K562 (cell line): ENCODE data around the gene CLCN4. TPM values are rescaled to one million over a fixed set of nuclear protein-coding genes. Genes with fewer than 3 reads are reported as not detected.

Experiments
- CAMTA2 ChIP-seq: fragments of 250-450 bp; sonication (Bioruptor Pico); conservative IDR thresholded peaks from 2 replicates; pipeline ENCODE4 v1.5.1; 2022
- CBFA2T3 ChIP-seq: fragments of 450-650 bp; IDR thresholded peaks from 2 replicates; pipeline ENCODE4 v1.6.1; 2017
- CEBPB ChIP-seq: fragments of 450-650 bp; IDR thresholded peaks from 2 replicates; pipeline ENCODE4 v1.6.1; 2016; ENCODE audit warnings: missing genetic modification characterization, missing compliant biosample characterization
- GABPA ChIP-seq: fragments of 200-800 bp; sonication (Bioruptor generic); conservative IDR thresholded peaks from 2 replicates; pipeline ENCODE4 v1.6.1; 2016; ENCODE audit warnings: low read depth, missing genetic modification characterization, missing compliant biosample characterization
- MCM3 ChIP-seq: fragments of 450-650 bp; IDR thresholded peaks from 2 replicates; pipeline ENCODE4 v1.6.1; 2016
- NBN ChIP-seq: fragments of 450-650 bp; IDR thresholded peaks from 2 replicates; pipeline ENCODE4 v1.6.1; 2016; ENCODE audit warnings: low read depth, mild to moderate bottlenecking
- RAD51 ChIP-seq: fragments of 450-650 bp; IDR thresholded peaks from 2 replicates; pipeline ENCODE4 v1.7.1; 2016; ENCODE audit warnings: low read depth, mild to moderate bottlenecking, borderline replicate concordance
- RBM25 ChIP-seq: fragments of 200-400 bp; formaldehyde crosslinking; IDR thresholded peaks from 2 replicates; pipeline ENCODE4 v1.6.1; 2018; ENCODE audit warnings: low read length, low read depth, moderate library complexity; ENCODE audit not compliant: severe bottlenecking
- ZNF644 ChIP-seq: fragments of 200-800 bp; sonication (Bioruptor generic); IDR thresholded peaks from 2 replicates; pipeline ENCODE4 v1.6.1; 2016; ENCODE audit warnings: low read depth, missing genetic modification characterization, missing compliant biosample characterization
- polyA plus RNA-seq, 8 experiments: library from polyadenylated mRNA; depleted of rRNA in 4 of 8; stranded (reverse) in 5 of 8; unstranded in 3 of 8; fragments of >200 nt; fragmentation: Nextera tagmentation in 2 of 8; fragmentation: Illumina TruSeq in 1 of 8; extraction: Ambion mirVana in 2 of 8; extraction: Trizol in 1 of 8; gene quantifications; 2 replicates each; pipeline versions ENCODE4 v1.2.1 to v1.2.3, GENCODE V29; 2011 to 2014; ENCODE audit warnings: inconsistent platforms in 1 of 8, missing spikeins in 1 of 8
- total RNA-seq, 7 experiments: library from RNA; depleted of rRNA in 6 of 7; stranded (reverse); fragments of >200 nt in 6 of 7; fragmentation: Illumina TruSeq in 2 of 7; extraction: Trizol in 2 of 7; gene quantifications; 2 replicates each; pipeline versions ENCODE4 v1.2.1 to v1.2.3, GENCODE V29; 2011 to 2021; ENCODE audit warnings: low replicate concordance in 1 of 7
- TF ChIP-seq, protein P1 (sequence below): fragments of 450-650 bp; IDR thresholded peaks from 2 replicates; pipeline ENCODE4 v1.6.1; 2017; ENCODE audit warnings: mild to moderate bottlenecking, moderate library complexity
- TF ChIP-seq, protein P2 (sequence below), 2 experiments: fragments of 250-450 bp in 1 of 2; fragments of 450-650 bp in 1 of 2; sonication (Bioruptor Pico) in 1 of 2; IDR thresholded peaks; 2 replicates each; pipeline versions ENCODE4 v1.6.1 to v1.8.0; 2016 to 2021; ENCODE audit warnings: mild to moderate bottlenecking in 2 of 2, moderate library complexity in 2 of 2, missing compliant biosample characterization in 1 of 2, missing genetic modification characterization in 1 of 2
- TF ChIP-seq, protein P3 (sequence below): IDR thresholded peaks from 2 replicates; pipeline ENCODE4 v1.6.1; 2012; ENCODE audit warnings: low read depth, low read length, improper control_type of control experiment, borderline replicate concordance

CLCN4 gene
- total and polyA plus RNA-seq, 9 of the 15 experiments (the other 6 are each of a cell fraction or from before 2014, with no cell fraction given) = 0.03 to 0.24 (median 0.10) TPM; not detected in 1

DNA sequence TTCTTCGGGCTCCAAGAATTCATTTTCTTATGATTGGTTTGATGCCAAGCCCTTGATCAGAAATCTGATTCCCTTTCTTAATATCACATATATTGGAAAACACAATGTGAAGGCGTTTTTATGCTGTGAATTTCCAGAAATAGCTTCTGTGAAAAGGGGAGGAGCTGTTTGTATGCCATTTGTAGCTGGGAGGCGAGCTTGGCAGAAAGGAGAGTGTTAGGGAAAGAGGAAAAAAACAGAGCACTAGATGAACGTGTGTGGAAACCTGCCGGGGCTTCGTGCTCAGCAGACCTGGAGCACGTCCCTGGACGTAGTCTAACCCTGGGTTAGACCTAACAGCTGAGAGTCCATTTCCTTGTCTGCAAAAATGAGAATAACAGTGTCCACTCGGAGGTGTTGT, 3.4 kb downstream of the CLCN4 start (continued):
- TF ChIP-seq, protein P1, sequence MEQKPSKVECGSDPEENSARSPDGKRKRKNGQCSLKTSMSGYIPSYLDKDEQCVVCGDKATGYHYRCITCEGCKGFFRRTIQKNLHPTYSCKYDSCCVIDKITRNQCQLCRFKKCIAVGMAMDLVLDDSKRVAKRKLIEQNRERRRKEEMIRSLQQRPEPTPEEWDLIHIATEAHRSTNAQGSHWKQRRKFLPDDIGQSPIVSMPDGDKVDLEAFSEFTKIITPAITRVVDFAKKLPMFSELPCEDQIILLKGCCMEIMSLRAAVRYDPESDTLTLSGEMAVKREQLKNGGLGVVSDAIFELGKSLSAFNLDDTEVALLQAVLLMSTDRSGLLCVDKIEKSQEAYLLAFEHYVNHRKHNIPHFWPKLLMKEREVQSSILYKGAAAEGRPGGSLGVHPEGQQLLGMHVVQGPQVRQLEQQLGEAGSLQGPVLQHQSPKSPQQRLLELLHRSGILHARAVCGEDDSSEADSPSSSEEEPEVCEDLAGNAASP = no peak
- TF ChIP-seq, protein P2, sequence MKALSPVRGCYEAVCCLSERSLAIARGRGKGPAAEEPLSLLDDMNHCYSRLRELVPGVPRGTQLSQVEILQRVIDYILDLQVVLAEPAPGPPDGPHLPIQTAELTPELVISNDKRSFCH (CRISPR knock-in tag; IDR thresholded peaks at IDR 0.05) = no peak
- TF ChIP-seq, protein P2 (tag; IDR thresholded peaks at IDR 0.05) = no peak
- TF ChIP-seq MCM3 (no peak), RBM25 (no peak), CBFA2T3 (no peak), CEBPB (tag) (no peak), CAMTA2 (CRISPR knock-in tag) (no peak), ZNF644 (no peak), RAD51 (no peak), NBN (no peak), GABPA (tag) (no peak)
- TF ChIP-seq, protein P3, sequence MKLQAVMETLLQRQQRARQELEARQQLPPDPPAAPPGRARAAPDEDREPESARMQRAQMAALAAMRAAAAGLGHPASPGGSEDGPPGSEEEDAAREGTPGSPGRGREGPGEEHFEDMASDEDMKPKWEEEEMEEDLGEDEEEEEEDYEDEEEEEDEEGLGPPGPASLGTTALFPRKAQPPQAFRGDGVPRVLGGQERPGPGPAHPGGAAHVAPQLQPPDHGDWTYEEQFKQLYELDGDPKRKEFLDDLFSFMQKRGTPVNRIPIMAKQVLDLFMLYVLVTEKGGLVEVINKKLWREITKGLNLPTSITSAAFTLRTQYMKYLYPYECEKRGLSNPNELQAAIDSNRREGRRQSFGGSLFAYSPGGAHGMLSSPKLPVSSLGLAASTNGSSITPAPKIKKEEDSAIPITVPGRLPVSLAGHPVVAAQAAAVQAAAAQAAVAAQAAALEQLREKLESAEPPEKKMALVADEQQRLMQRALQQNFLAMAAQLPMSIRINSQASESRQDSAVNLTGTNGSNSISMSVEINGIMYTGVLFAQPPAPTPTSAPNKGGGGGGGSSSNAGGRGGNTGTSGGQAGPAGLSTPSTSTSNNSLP = no peak
